ENCODE measurements around the gene KCNG4.
"Not testable (repeated sequence)": the region's sequence is repeated elsewhere in the genome, so short reads cannot be mapped to it uniquely, and the experiment has no call there.

Gene KCNG4

DNA sequence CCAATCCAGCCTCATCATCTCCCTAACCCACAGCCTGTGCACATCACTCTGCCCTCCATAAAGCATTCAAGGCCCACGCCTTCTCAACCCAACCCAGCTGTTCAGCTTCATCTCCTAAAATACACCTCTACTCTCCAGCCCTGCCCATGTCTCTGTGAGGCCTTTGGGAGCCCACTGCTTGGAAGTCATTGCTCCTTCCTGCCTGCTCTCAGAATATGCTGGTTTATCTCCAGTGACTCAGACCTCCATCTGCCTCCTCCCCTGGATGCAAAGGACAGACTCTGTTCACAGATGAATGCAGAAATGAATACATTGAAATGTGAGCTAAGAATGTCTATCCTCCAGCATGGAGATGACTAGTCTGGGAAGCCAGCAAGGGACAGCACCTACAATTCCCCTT, 19.0 kb downstream of the KCNG4 start:
- DNase-seq (ENCODE audit: low spot score), result no peak
- TF ChIP-seq, protein P1, sequence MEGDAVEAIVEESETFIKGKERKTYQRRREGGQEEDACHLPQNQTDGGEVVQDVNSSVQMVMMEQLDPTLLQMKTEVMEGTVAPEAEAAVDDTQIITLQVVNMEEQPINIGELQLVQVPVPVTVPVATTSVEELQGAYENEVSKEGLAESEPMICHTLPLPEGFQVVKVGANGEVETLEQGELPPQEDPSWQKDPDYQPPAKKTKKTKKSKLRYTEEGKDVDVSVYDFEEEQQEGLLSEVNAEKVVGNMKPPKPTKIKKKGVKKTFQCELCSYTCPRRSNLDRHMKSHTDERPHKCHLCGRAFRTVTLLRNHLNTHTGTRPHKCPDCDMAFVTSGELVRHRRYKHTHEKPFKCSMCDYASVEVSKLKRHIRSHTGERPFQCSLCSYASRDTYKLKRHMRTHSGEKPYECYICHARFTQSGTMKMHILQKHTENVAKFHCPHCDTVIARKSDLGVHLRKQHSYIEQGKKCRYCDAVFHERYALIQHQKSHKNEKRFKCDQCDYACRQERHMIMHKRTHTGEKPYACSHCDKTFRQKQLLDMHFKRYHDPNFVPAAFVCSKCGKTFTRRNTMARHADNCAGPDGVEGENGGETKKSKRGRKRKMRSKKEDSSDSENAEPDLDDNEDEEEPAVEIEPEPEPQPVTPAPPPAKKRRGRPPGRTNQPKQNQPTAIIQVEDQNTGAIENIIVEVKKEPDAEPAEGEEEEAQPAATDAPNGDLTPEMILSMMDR (IDR thresholded peaks at IDR 0.05; ENCODE audit: extremely low read depth, insufficient read depth, missing control alignments), result no peak
- in situ Hi-C loops (cut with MboI; ENCODE audit: low pct_unique_long_range_greater_than_20kb, low sequenced_read_pairs, unreplicated experiment), result no loop called here

DNA sequence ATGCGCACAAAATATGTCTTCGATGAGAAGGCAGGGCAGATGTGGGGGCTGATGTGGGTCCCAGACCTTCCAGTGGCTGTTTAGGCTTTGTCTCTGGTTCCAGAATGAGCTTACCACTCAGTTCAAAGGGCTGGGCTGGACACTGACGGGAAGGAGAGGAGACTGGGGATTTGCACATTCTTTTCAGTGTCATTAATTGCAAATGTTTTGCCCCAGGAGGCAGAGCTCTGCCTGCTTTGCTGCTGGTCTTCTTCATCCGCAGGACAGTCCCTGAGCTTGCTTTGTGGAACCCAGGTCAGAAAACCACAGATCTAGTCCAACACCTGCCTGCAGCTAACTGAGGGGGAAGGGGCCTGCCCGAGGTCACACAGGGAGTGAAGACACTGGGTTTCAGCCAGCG, 20.9 kb downstream of the KCNG4 start:
- TF ChIP-seq, protein P1 (IDR thresholded peaks at IDR 0.05; ENCODE audit: extremely low read depth, insufficient read depth, missing control alignments), result no peak
- in situ Hi-C loops (cut with MboI; ENCODE audit: low pct_unique_long_range_greater_than_20kb, low sequenced_read_pairs, unreplicated experiment), result no loop called here
- DNase-seq (ENCODE audit: low spot score), result no peak

DNA sequence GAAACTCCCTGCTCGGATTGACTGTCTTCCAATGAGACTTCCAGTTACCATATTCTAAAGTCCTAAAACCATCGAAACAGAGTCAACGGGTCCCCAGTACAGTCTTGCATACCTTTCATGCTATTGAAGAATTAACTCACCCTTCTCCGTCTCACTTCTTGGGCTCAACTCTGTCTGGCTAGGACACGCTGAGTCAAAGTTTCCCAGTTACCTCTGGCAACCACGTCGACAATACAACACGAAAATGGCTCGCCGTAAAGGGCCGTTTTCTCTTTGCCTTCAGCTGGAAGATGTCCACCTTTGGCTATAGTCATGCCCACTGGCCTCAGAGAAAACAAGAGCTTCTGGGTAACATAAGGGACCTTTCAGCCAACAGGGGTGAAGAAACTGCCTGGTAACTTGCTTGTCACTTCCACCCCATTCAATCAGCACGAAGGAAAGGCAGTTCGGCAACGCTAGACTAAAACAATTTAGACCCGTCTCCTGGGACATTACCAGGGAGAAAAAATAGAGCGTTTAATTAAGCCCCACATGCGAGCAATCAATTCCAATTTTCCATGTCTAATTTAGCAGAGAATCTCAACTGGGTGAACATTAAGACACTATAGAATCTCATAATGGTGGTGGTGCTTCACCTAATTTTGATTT, 21.5 kb downstream of the KCNG4 start:
- in situ Hi-C loops (cut with MboI; ENCODE audit: low pct_unique_long_range_greater_than_20kb, low sequenced_read_pairs, unreplicated experiment), result no loop called here
- TF ChIP-seq, protein P1 (IDR thresholded peaks at IDR 0.05; ENCODE audit: extremely low read depth, insufficient read depth, missing control alignments), result no peak
- DNase-seq (ENCODE audit: low spot score), result no peak

DNA sequence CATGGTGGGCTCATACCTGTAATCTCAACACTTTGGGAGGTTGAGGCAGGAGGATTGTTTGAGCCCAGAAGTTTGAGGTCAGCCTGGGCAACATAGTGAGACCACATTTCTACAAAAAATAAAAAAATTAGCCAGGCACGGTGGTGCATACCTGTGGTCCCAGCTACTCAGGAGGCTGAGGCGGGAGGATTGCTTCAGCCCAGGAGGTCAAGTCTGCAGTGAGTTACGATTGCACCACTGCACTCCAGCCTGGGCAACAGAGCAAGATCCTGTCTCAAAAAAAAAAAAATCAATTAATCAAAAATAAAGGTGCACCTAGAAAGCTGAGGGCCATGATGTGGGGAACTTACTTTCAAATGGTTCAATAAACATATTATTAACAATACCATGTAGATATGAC, 23.7 kb downstream of the KCNG4 start:
- DNase-seq (ENCODE audit: low spot score); in situ Hi-C loops (cut with MboI; ENCODE audit: low pct_unique_long_range_greater_than_20kb, low sequenced_read_pairs, unreplicated experiment): not testable (repeated sequence)

DNA sequence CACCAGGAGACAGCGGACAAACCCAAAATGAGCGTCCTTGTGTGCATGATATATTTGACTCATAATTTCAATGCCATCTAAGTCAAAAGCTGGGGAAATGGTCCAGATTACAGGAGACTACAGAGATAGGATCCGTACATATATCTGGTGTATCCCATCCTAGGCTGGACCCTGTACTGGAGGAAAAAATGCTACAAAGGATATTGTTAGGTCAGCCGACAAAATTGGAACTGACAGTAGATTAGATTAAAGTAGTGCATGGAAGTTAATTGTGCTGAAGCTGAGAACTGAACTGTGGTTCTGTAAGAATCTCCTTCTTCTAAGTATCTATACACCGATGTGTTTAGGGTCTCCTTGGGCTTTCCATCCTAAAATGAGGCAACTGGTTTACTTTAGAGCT, 24.3 kb downstream of the KCNG4 start:
- in situ Hi-C loops (cut with MboI; ENCODE audit: low pct_unique_long_range_greater_than_20kb, low sequenced_read_pairs, unreplicated experiment), result no loop called here
- no peak for DNase-seq (ENCODE audit: low spot score)
- TF ChIP-seq, protein P1 (IDR thresholded peaks at IDR 0.05; ENCODE audit: extremely low read depth, insufficient read depth, missing control alignments), result no peak

DNA sequence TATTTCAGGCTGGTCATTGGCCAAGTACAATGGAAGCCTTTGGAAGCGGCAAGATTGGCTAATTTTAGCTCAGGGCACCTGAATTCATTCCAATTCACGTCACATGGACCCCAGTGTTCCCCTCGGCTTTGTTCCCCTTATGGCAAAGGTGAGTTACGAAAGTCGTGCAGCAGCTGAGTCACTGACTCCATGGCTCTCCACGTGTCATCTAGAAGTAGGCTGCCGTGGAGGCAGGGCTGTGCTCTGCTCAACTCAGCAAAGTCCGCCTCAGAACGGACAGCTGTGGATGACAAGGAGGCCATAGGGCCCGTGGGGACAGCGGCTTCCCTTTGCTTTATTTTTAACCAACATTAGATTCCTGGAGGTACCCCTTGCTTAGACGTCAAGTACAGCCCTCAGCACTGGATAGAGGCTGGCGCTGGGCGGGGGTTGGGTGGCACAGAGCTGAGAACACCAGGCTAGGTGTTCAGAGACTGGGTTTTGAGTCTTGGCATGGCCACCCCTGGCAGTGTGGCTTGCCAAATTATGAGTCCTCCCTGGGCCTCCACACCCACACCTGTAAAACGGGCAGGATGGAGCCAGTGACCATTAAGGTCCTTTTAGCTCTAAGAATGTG, 25.3 kb downstream of the KCNG4 start:
- TF ChIP-seq, protein P1 (IDR thresholded peaks at IDR 0.05; ENCODE audit: extremely low read depth, insufficient read depth, missing control alignments), result no peak
- in situ Hi-C loops (cut with MboI; ENCODE audit: low pct_unique_long_range_greater_than_20kb, low sequenced_read_pairs, unreplicated experiment), result no loop called here
- no peak for DNase-seq (ENCODE audit: low spot score)

DNA sequence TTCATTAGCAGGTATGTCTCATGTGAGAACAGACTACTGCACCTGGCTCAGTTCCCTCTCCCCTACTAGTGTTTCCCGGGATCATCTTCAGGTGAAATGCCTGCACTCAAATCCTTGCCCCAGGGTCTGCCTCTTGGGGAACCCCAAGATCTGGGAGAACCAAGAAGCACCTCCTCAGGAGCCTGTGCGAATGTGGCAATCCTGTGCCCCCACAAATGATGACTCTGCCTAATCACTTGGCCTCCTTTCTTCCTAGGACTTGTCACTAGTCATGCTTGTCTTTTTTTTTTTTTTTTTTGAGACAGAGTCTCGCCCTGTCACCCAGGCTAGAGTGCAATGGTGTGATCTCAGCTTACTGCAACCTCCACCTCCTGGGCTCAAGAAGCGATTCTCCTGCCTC, 27.2 kb downstream of the KCNG4 start:
- TF ChIP-seq, protein P1 (IDR thresholded peaks at IDR 0.05; ENCODE audit: extremely low read depth, insufficient read depth, missing control alignments), result no peak
- in situ Hi-C loops (cut with MboI; ENCODE audit: low pct_unique_long_range_greater_than_20kb, low sequenced_read_pairs, unreplicated experiment), result no loop called here
- DNase-seq (ENCODE audit: low spot score), result no peak

Measured in GM13977 (cell line).